Calu3 (cell line): ENCODE measurements around the gene GMDS. TPM values are rescaled to one million over a fixed set of nuclear protein-coding genes. Genes with fewer than 3 reads are reported as not detected.

Experiments
- BruUV-seq: library from RNA; stranded (reverse); fragments of 400-500 nt; replicated peaks from 2 replicates; lab custom pipeline; 2021; lab: Mats Ljungman, UMichigan
- CTCF ChIA-PET: fragments of 300-600 bp; sonication (Branson Sonifier 250); formaldehyde crosslinking; loops from one replicate; lab custom pipeline; 2022; ENCODE audit warnings: antibody characterized with exemption; lab: Charles Lee
- DNase-seq: peaks from one replicate; pipeline ENCODE4 v3.0.0; 2022
- H3K27ac Mint-ChIP-seq: one replicate; pipeline ENCODE4 v1.8.0; 2022; ENCODE audit warnings: mixed read lengths; ENCODE audit not compliant: unreplicated experiment
- H3K27me3 Mint-ChIP-seq: one replicate; pipeline ENCODE4 v1.8.0; 2022; ENCODE audit warnings: mixed read lengths; ENCODE audit not compliant: unreplicated experiment
- H3K36me3 Mint-ChIP-seq: one replicate; pipeline ENCODE4 v1.8.0; 2022; ENCODE audit warnings: mild to moderate bottlenecking, moderate library complexity, mixed read lengths; ENCODE audit not compliant: insufficient read depth, unreplicated experiment
- H3K4me1 Mint-ChIP-seq: one replicate; pipeline ENCODE4 v1.8.0; 2022; ENCODE audit warnings: mild to moderate bottlenecking, low read depth, mixed read lengths; ENCODE audit not compliant: unreplicated experiment
- H3K4me3 Mint-ChIP-seq: one replicate; pipeline ENCODE4 v1.8.0; 2022; ENCODE audit warnings: mild to moderate bottlenecking, low read depth, moderate library complexity, mixed read lengths; ENCODE audit not compliant: unreplicated experiment
- H3K9me3 Mint-ChIP-seq: one replicate; pipeline ENCODE4 v1.8.0; 2022; ENCODE audit warnings: low read depth, mixed read lengths; ENCODE audit not compliant: unreplicated experiment
- CTCF ChIP-seq: fragments of 200-600 bp; IDR thresholded peaks from one replicate; pipeline ENCODE4 v1.8.0; 2022; ENCODE audit warnings: antibody characterized with exemption; ENCODE audit not compliant: unreplicated experiment
- intact Hi-C: fragments of 100-400 bp; cut with micrococcal nuclease; formaldehyde crosslinking; loops from one replicate; pipeline ENCODE4 v1.10.0; 2022; ENCODE audit not compliant: unreplicated experiment
- total RNA-seq: library from RNA; stranded (reverse); gene quantifications from 2 replicates; pipeline ENCODE4 v1.2.3, GENCODE V29; 2022

Gene GMDS
- total RNA-seq, 1 experiment from 2014 or later = 58.2 TPM

- CTCF ChIA-PET = no interaction called here
- Mint-ChIP-seq H3K27me3 (no peaks in the 10 kb centered on the region), H3K4me1 (peaks cover 9% of the 10 kb centered on the region), H3K27ac (no peak overlapping the region), H3K9me3 (no peaks in the 10 kb centered on the region), H3K4me3 (no peak overlapping the region), H3K36me3 (peaks cover 5% of the 10 kb centered on the region)
- BruUV-seq = no TSS peak
- intact Hi-C loops = no loop called here
- no peak for TF ChIP-seq CTCF
- DNase-seq = no peak
These were observed 183.5 kb downstream of the GMDS start for GRCh38 chr6:2061880-2062279.

GRCh38 chr6:2055911-2056310 lies 189.5 kb downstream of the GMDS start:
- intact Hi-C loops = no loop called here
- Mint-ChIP-seq H3K27ac (no peak overlapping the region), H3K36me3 (peaks cover 5% of the 10 kb centered on the region), H3K9me3 (no peaks in the 10 kb centered on the region), H3K27me3 (no peaks in the 10 kb centered on the region), H3K4me3 (no peak overlapping the region), H3K4me1 (peaks cover 17% of the 10 kb centered on the region)
- no TSS peak for BruUV-seq
- TF ChIP-seq CTCF = no peak
- no peak for DNase-seq
- CTCF ChIA-PET = no interaction called here

- intact Hi-C loops = no loop called here
These were observed 190.3 kb downstream of the GMDS start for GRCh38 chr6:2055143-2055542.

GRCh38 chr6:2054516-2055067 lies 190.8 kb downstream of the GMDS start:
- Mint-ChIP-seq H3K9me3 (peaks cover 3% of the 10 kb centered on the region), H3K27me3 (no peaks in the 10 kb centered on the region), H3K4me1 (peaks cover 21% of the 10 kb centered on the region), H3K36me3 (peaks cover 5% of the 10 kb centered on the region), H3K27ac (no peak overlapping the region), H3K4me3 (no peak overlapping the region)
- BruUV-seq = no TSS peak
- CTCF ChIA-PET = interaction anchor here (0.7 kb wide), 1 partner anchor 158 kb away, joined by 3 read pairs; no protein-coding TSS in a partner anchor
- DNase-seq = no peak
- intact Hi-C loops = no loop called here
- no peak for TF ChIP-seq CTCF

More at GRCh38 chr6:2055143-2055542, 190.3 kb downstream of the GMDS start:
- CTCF ChIA-PET = no interaction called here
- BruUV-seq = no TSS peak
- peaks cover 17% of the 10 kb centered on the region for H3K4me1 Mint-ChIP-seq
- TF ChIP-seq CTCF = no peak
- DNase-seq = no peak
- no peaks in the 10 kb centered on the region for H3K27me3 Mint-ChIP-seq
- H3K27ac Mint-ChIP-seq = no peak overlapping the region
- H3K9me3 Mint-ChIP-seq = no peaks in the 10 kb centered on the region
- no peak overlapping the region for H3K4me3 Mint-ChIP-seq
- H3K36me3 Mint-ChIP-seq = peaks cover 5% of the 10 kb centered on the region
